ENCODE measurements around the gene PLA2G4B.

PLA2G4B gene

DNA sequence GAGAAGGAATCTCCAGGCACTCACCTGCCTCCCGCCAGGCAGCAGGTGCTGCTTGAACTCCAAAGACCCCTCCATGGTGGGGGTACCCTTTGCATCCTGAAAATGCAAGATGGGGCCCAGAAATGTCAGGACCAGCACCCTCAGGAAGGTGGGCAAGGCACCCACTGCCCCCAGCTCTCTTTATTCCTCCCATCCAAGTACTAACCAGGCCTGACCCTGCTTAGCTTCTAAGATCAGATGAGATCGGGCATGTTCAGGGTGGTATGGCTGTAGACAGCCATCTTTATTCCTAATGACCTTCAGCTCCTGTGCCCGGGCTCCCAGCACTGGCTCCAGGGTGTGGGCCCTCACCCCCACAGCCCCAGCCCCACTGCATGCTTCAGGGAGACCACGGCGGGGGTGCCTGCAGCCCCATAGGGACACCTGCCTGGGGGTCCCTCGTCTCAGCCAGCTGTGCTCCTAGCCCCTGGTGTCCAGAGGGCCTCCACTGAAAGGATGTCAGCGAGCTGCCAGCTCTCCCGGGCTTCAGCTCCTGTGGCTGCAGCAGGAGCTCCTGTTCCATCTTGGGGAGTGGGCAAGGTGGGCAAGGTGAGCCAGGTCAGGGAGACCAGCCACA is 13.2 kb downstream of the PLA2G4B start:
- no peak for DNase-seq

DNA sequence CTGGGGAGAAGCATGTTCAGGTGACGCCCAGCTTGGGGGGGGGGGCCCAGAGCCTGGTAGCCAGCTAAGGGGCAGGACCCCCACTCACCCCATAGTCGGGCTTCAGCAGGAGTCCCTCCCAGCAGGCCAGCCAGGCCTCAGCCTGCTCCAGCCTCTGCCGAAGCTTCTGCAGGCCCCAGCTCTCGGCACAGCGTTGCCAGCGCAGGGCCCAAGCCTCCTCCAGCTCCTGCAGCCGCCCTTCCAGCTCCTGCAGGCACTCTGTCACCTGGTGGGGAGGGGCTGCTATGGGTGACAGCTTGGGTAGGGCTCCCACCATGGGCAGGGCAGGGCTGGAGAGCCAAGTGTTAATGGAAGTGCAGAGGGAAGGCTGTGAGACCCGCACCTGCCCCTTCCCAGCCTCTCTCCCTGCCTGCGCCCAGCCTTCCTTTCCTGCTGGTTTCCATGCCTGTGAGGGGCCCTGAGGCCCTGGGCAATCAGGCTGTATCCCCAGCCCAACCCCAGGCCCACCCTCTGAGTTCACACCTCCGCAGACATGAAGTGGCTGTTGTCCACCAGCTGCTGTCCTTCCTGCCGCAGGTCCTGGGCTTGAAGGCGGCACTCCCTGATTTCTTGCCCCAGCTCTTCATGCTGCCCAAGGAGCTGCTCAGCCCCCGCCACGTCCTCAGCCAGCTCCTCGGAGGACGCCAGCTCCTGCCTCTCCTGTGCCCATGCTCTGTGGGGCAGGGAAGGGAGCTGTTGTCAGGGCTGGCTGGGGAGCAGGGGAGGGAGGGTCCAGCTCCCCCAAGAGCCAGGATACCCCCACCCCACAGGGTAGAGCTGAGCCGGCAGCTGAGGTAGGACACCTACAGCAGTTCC is 14.3 kb downstream of the PLA2G4B start:
- DNase-seq, result no peak

DNA sequence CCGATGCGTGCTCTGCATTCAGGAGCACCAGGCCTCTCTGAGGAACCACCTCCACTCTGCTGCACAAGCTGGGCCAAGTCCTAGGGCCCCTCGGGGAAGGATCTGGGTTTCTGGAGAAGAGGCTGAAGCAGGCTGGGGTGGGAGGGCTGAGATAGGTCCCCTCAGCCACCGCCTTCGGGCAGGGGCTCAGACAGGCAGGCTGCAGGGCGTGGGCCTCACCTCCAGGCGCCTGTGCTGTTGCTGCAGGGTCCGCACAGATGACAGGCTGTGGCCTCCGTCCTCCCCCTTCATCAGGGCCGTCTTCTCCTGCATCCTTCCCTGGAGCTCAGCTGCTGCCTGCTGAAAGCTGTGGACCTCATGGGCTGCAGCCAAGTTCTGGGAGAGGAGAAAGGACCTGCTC is 15.2 kb downstream of the PLA2G4B start:
- no peak for DNase-seq

DNA sequence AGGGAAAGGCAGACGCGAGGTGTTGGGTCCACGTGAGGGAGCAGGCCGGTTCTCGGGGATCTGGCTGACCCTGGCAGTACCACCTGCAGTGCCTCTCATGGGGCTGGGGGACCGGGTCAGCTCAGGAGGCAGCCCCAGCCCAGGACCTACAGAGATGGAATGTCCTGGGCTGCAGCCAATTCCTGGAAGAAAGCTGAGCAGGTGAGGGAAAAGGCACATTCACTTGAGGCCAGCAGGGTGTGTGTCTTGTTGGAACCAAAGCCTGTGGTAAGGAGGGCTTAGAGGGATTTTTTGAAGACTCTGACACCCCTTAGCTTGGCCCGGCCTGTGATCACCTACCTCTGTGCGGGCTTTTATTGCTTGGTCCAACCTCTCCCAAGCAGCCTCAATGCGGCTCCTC is 15.8 kb downstream of the PLA2G4B start:
- no peak for DNase-seq

DNA sequence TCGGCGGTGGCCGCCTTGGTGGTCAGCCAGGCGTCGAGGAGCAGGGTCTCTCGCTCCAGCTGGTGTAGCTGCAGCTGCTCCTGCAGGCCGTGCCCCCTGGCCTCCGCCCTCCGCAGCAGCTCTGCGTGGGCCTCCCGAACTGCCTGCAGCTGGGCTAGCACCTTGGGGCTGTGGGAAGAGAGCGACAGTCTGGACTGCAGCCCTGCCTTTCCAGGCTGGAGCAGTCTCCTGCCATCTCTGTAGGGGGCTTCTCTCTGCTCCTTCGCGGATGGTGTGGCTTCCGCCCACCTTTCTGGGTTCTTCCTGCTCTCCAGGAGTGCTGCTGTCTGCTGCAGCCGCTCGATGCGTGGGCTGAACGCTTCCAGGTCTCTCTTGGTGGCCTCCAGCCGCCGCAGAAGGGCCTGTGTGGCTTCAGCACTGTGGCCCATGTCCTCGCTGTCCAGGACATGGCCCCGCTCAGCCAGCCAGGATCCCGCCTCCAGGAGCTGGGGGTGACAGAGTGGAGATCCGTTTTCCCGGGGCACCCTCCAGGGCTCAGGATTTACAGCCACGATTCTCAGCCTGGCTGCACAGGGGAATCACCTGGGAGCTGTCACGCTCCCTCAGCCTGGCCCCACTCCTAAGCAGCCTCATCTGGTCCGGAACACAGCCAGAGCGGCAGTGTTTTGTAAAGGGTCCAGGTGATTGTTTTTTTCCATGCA is 16.8 kb downstream of the PLA2G4B start:
- DNase-seq, result no peak

DNA sequence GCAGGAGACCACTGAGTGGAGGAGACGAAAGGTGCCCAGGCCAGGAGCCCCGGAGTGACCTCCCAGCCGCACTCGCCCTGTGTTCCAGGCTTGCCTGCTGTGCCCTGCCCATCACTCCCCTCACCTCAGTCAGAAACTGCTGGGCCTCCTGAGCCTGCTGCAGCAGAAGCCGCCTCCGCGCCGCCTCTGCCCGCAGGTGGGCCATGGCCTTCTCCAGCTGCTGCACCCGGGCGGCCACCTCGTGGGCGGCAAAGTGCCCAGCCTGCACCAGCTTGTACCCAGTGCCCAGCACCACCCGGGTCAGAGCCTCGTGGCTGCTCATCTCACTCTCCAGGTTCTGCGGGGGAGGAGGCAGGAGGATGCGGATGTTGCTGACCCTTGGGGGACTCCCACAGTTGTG is 17.6 kb downstream of the PLA2G4B start:
- no peak for DNase-seq

DNA sequence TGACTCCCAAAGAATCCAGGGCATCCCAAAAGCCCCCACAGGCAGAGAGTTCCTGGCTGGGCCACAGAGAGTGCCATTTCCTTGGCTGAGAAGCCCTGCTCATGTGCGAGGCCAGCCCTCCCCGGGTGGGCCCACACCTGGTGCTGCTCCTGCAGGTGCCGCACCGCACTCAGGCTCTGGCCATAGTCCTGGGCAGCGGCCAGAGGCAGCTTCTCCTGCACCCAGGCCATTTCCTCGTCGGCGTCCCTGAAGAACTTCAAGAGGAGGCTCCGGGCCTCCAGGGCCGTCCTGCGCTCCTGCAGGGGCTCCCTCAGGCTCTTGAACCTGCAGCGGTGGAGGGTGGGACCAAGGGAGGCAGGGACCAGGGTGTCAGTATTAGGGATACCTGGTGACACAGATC is 18.1 kb downstream of the PLA2G4B start:
- DNase-seq, result no peak

DNA sequence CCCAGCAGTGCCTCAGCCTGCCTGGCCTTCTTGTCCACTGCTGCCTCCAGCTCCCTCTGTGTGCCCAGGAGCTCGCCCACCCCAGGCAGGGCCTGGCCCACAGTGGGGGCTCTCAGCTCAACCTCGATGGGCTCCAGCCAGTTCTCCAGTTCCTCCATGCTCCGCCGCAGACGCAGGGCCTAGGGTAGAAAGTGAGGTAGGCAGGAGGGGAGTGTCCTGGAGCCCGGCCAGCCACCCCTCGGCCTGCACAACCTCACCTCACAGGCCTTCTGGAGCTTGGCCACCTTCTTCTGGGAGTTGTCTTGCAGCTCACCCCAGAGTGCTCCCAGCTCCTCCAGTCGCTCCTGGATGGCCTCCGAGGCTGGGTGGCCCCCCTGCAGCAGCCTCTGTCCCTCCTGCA is 18.7 kb downstream of the PLA2G4B start:
- no peak for DNase-seq

DNA sequence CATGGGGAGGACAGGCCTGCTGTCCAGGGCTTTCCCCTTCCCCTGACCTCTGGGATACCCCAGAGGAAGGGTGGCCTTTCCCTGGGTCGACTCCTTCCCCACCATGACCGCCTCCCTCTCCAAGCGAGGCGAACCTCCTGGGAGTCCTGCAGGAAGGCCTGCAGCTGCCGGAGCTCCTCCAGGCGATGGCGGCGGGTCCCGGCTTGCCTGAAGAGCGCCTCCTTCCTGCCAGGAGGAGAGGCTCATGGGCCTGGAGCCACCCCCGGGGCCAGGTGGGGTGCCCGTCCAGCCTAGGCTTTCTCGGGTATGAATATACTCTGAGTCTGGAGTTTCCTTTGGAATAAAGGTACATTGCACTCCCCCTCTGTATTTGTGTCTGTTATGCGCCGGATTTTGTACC is 20.1 kb downstream of the PLA2G4B start:
- no peak for DNase-seq

DNA sequence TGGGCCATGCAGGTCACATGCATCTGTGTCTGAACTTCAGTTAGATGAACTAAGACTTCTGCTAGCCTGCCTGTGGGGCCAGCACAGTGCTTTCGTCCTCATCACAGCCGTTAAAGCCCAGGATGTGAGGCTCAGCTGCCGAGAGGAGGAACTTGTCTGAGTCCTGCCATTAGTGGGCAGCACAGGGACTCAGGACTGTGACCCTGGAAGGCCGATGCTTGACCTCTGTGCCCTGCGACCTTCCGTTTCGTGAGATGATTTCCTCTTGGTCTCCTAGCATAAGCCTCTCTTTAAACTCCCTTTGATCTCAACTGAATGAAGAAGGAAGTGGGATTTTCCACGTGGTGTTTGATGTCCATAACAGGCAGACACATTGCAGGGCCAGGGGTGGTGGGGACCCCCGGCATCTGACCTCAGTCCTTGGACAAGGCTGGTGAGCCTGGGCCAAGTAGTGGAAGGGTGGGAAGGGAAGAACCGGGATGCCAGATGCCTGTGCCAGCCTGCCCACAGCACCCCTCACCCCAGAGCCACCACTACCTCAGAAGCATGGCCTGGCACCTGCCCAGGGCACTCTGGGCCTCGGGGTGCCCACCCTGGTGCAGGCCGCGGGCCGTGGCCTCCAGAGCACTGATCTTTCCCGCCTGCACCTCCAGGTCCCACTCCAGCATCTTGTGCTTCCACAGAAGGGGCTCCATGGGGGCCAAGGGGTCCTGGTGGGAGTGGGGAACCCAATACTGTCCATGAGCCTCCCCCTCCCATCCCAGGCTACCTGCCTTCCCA is 21.6 kb downstream of the PLA2G4B start:
- no peak for DNase-seq

DNA sequence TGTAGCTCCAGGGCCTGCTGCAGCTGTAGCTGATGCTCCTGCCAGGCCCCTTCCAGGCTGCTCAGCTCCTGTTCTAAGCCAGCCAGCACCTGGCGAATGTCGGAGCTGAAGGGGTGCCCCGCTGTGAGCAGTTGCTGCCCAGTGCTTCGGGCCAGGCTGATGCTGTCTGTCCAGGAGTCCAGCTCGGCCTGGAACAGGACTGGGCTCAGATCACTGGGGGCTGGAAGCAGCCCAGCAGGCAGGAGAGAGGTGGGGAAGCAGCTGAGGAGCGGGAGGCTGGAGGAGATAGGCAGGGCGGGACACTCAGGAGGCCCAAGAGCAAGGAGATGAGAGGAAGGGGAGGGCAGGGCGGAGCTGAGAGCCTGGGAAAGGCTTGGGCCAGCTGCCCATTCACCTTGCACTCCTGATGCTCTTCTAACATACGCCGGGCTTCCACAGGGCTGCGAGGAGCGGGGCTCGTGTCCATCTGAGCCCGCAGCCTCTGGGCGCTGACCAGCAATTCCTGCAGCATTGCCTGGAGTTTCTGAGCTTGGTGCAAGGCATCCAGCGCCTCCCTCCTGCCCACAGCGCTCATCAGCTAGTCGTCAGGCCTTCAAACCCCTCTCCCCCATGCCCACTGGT is 23.2 kb downstream of the PLA2G4B start:
- DNase-seq, result no peak

DNA sequence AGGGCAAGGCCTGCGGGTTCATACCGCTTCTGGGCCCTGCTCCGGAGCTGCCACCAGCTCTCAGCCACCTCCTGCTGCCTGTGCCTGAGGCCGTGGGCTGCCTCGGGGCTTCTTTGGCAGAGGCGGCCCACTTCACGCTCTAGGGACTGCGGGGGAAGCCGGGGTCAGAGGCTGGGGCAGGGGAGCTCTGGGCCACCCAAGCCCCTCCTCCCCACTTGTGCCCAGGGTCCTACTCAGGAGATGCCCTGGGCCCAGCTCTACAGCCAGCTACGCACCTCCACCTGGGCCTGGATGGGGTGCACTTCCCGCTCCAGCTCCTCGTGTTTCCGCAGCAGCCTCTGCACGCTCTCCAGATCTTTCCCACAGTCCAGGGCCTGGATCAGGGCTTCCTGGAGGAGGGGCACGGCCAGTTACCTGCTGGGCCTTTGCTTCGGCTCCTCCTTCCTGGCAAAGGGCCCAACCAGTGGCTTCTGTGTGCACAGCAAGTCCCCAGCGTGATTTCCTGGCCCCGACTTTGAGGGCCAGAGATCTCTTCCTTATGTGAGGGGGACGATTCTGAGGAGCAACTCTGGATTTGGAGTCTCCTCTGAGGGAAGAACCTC is 24.0 kb downstream of the PLA2G4B start:
- DNase-seq, result no peak

DNA sequence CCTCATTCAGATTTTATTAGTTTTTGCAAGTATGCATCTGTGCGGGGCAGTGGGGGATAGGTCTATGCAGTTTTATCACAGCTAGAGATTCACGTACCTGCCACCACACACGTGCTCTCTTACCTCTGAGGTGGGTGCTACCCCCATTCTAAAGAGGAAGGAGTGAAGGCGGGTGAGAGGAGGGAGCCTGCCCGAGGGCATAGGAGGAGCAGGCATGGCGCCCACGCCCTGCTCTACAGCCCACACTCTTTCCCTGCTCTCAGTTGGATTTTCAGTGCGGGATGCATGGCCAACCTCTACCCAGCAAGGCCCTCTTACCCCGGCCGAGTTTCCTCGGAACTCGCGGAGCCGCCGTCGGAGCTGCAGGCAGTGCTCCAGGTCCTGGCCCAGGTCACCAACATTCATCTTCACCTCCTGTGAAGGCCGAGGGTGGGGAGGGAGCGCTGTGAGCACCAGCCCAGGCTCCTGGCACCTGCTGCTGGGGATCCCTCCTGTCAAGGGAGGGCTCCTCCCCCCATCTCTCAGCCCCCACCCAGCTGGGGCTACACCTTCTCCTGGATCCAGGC is 26.9 kb downstream of the PLA2G4B start:
- DNase-seq, result no peak

DNA sequence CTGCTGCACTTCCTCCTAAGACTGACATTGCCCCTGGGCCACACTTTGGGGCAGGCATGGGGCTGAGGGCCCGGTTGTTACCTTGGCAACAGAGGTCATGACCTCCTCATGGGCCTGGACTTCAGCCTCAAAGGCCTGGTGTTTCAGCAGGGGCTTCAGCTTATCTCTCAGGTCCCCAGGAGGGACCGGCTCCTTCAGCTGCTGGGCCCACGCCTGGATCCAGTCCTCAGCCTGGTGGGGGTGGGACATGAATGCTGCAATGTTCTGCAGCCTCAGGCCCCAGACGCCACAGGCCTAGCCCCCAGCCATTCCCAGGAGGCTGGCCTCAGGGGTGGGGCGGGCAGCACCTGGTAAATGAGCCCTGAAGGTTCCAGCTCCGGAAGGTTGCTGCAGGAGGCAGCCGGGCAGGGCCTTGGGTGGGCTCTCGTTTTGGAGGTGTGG is 27.6 kb downstream of the PLA2G4B start:
- no peak for DNase-seq

DNA sequence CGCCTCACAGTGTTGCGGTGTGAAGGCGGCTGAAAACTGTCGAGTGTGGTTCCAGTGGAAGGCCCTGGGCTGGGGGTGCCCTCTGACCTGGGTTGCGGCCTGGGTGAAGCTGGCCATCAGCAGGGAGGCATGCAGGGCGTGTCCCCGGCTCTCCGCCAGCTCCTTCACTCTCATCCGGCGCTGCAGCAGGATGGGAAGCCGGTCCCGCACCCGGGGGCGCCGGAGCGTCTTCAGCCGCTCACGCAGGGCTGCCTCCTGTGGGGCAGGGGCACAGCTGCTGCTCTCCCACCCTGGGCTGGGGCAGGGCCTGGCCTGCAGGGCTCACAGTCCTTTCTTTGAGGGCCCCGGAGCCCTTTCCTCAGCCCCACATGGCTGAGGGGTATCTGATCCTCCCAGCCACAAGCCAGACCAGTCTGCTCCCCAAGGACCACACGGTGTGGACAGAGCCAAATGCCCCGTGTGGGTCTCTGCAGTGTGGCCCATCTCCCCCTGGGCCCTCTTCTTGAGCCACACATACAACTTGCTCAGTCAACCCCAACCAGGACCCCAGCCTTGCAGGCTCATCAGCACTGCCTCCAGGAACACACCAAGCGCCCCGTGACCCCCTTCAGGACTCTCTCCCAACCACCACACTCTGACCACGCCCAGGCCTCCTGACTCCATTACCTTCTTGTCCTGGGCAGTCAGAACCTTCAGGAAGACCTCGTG is 28.4 kb downstream of the PLA2G4B start:
- no peak for DNase-seq

DNA sequence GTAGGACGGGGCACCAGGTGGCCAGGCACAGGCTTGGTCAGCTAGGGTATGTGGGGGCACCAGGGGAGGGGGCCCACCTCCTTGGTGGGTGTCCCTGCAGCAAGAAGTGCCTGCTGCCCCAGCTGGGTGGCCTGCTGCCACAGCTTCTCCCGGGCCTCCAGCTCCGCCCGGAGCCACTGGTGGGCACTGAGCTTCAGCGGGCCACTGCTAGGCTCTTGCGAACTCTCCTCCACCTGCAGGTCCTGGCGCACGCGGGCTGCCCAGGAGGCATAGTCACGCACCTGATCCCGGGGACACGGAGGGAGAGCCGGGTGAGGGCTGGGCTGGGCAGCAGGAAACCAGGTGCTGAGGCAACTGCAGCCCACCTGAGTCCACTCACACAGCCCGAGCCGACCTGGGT is 29.7 kb downstream of the PLA2G4B start:
- no peak for DNase-seq

DNA sequence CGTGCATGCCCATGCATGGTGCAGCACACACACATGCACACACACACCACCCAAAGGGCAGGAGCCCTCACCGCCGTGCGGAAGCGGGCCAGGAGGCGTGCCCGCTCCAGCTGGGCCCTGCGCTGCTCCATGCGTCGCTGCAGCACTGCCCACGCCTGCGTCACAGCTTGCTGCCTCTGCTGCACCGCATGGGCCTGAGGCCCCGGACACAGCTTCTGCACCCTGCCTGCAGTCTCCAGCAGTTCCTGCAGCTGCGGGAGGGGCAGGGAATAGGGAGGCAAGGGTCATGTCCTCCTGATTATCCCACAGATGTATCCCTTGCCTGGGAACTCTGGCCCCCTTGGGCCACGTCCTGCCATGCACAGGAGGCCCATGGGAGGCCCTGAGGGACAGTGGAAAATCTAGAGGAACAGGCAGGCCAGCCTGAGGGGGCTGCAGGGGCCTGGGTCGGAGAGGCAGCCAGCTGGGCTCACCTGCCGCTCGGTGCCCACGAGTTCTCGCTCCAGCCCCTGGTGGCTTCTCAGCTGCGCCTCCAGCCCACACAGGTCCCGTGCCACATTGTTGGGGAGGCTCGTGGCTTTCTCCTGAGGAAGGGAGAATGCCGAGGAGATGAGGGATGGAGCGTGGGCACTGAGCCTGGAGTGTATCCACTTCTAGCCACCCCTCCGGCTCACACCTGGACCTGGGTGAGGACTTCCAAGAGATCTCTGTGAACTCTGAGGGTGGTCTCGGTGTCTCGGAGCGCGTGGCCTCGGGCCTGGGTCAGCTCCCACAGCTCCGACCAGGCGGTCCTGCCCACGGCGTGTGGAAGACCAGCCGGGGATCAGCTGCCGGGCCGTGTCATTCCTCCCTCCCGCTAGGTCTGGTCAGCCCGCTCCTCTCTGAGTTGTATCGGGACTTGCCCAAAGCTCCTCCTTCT is 31.4 kb downstream of the PLA2G4B start:
- DNase-seq, result no peak

DNA sequence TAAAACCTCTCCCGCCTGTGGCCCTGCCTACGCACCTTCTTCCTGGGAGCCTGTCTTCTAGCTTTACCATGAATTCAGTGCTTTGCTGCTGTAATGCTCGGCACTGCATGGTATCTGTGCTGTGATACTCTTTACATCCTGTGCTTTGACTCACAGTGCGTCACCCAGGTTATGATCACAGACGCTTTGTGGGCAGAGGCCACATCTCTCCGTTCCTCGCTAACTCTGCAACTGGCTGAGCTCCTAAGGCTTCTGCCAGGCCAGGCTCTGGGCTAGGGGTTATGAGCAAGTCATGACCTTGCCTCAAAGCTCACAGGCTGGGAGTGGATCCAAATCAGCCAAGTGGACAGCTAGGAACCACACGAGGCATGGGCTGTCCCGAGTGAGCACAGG is 32.0 kb downstream of the PLA2G4B start:
- no peak for DNase-seq

DNA sequence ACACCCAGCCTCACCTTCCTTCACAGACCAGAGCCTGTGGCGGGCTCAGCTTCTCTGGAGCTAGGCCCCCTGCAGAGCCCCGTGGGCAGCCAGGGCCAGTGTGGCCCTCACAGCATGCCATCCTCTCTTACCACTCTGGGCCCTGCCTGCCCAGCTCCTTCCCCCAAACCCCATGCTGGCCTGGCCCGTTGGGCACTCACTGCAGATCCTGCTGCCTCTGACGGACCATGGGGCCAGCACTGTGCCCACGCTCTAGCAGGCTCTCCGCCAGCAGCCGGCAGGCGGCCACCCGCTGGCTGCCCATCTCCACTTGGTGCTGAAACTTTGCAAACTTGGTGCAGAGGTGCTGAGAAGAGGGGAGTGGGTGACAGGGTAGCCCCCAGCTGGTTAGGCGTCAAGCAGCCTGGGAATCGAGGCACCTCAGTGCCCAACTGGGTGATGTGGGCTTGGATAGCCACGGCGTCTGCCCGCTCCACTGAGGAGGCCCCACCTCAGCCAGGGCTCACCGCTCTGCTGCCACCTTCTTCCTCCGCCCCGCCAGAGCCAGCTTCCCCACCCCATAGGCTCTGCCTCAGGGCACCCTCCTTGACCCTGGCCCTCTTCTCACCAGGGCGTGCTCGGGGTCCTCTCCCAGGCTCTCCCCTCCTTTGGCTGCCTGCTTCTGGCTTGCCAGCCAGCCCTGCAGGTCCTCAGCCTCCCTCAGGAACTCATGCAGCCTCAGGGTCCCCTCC is 32.7 kb downstream of the PLA2G4B start:
- DNase-seq, result no peak
